HUES48 (cell line): ENCODE results near the gene POGK.

Source experiments
- H3K27ac ChIP-seq: one replicate; pipeline ENCODE4 v1.7.0; 2013; ENCODE audit warnings: low read depth, low read length, inconsistent platforms
- H3K27me3 ChIP-seq: 2 replicates; pipeline ENCODE4 v1.6.1; 2013; ENCODE audit warnings: mild to moderate bottlenecking, low read length; ENCODE audit not compliant: control insufficient read depth, insufficient read depth
- H3K36me3 ChIP-seq: 2 replicates; pipeline ENCODE4 v1.6.1; 2013; ENCODE audit warnings: low read length; ENCODE audit not compliant: control insufficient read depth, insufficient read depth
- H3K4me1 ChIP-seq: 2 replicates; pipeline ENCODE4 v1.6.1; 2013; ENCODE audit warnings: mild to moderate bottlenecking, low read length; ENCODE audit not compliant: control insufficient read depth, insufficient read depth
- H3K4me3 ChIP-seq: 2 replicates; pipeline ENCODE4 v1.5.1; 2013; ENCODE audit warnings: mild to moderate bottlenecking, low read depth, low read length
- H3K9ac ChIP-seq: 2 replicates; pipeline ENCODE4 v1.6.1; 2013; ENCODE audit warnings: mild to moderate bottlenecking, low read depth, low read length, moderate library complexity
- H3K9me3 ChIP-seq: 2 replicates; pipeline ENCODE4 v1.6.1; 2013; ENCODE audit warnings: low read length; ENCODE audit not compliant: control insufficient read depth, insufficient read depth

POGK gene

DNA sequence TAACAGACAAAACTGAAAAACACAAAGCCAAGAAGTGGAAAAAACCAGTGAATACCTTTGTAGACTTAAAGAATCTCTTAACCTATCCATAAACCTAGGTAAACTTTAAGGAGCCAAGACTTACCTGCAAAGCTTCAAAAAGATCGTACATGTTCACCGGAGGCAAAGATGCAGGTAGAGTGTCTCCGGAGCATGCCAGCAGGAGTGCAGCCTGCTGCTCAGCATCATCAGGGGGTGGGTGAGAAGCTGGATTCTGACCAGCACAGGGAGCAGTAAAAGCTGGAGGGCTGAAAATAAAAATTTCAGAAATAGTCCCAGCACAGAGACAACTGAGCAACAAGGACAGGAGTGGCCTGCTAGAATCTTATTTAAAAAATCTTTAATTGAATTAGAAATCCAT is 18.7 kb downstream of the POGK start:
- no peak overlapping the region for H3K27ac ChIP-seq
- H3K27me3 ChIP-seq = no peaks in the 10 kb centered on the region
- H3K9me3 ChIP-seq = no peaks in the 10 kb centered on the region
- no peak overlapping the region for H3K9ac ChIP-seq
- peaks cover 97% of the 10 kb centered on the region for H3K36me3 ChIP-seq
- peaks cover 15% of the 10 kb centered on the region for H3K4me1 ChIP-seq
- no peak overlapping the region for H3K4me3 ChIP-seq

DNA sequence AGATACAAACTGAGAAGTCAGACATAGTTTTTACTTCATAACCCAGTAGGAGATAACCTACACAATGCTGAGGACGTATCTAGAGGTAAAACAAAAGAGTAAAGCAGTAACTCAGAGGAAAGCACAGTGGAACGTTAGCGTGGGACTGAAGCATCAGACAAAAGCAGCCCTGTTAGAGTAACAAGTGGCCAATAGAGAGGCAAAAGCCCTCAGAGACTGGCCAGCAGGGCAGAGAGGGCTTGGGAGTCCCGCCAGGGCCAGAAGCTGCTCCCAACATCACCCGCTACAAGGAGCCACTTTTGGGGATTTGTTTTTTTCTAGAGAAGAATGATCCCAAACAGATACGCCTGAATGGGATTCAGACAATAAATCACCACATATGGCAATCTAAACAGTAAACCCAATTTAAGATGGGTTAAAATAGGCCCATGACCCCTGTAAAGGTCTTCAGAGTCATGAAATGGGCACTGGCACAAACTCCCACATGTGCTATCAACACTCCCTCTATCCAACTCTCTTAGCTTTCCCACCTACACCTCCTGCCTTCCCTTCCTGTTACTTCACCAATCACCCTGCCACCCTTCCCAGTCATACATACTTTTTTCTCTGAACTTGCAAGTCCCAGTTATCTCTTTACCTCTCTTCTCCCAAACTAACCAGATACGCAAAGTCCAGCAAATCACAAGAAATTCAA is 19.6 kb downstream of the POGK start:
- Histone ChIP-seq H3K27ac (peak overlapping the region; percentile 34), H3K4me3 (no peak overlapping the region), H3K36me3 (peaks cover 97% of the 10 kb centered on the region), H3K9ac (no peak overlapping the region), H3K27me3 (no peaks in the 10 kb centered on the region), H3K9me3 (no peaks in the 10 kb centered on the region), H3K4me1 (peaks cover 15% of the 10 kb centered on the region)

DNA sequence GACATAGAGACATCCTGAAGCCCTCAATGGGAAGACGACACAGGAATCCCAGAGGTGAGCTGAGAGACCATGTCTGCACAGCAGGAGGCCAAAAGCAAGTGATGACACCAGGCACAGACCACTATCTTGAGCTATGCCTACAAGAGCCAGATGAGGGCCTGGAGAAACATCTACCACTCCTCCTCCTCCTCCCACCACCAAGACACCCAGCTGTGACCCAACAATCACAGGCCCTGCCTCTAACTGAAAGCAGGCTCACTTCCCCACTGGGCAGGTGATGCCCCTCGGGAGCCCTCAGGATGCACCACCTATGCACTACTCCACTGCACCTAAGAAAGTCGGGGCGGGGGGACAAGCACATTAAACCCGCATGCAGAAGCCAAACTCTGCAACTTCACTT is 20.3 kb downstream of the POGK start:
- no peaks in the 10 kb centered on the region for H3K9me3 ChIP-seq
- H3K9ac ChIP-seq = no peak overlapping the region
- H3K4me3 ChIP-seq = no peak overlapping the region
- no peak overlapping the region for H3K27ac ChIP-seq
- peaks cover 15% of the 10 kb centered on the region for H3K4me1 ChIP-seq
- H3K27me3 ChIP-seq = no peaks in the 10 kb centered on the region
- H3K36me3 ChIP-seq = peaks cover 97% of the 10 kb centered on the region

DNA sequence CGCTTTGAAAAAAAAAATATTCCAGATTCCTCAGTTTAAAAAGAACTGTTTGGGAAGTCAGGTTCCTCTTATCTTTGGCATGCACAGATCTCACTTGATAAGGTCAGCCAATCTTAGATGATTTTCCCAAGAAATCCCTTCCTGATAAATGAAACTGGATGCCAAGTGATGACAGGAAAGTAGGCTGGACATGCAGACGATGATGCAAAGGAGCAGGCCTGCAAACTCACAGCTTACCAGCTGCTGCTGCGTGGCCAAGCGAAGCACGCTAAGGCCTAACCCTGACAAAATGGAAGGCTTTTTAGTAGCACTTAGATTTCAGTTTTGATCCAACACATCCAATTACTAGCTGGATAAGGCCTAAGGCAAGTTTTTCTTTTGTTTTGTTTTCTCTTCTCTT is 26.7 kb downstream of the POGK start:
- H3K4me3 ChIP-seq = no peak overlapping the region
- no peak overlapping the region for H3K9ac ChIP-seq
- H3K36me3 ChIP-seq = peaks cover 80% of the 10 kb centered on the region
- no peaks in the 10 kb centered on the region for H3K9me3 ChIP-seq
- no peaks in the 10 kb centered on the region for H3K27me3 ChIP-seq
- no peak overlapping the region for H3K27ac ChIP-seq
- 0 out of 2 replicates have a peak, but pooled peaks cover 8% of the 10 kb centered on the region for H3K4me1 ChIP-seq

DNA sequence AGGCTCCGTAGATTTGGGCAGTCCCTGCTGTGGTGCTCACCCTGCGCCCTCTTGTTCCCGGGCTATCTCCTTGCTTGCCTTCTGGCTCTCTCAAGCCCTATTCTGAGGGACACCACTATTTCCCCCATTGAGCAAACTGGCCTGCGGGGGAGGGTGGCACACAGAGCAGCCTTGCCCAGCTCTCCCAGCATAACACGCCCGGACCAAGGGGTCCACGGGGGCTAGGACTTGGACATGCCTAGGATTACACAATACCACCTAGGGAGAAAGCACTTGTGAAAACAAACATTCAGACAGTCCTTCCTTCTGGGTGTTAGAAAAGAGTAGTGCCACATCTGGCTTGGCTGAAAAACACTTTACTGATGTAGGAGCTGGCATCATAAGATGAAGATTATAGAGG is 29.4 kb downstream of the POGK start:
- H3K27ac ChIP-seq = no peak overlapping the region
- no peak overlapping the region for H3K4me3 ChIP-seq
- H3K36me3 ChIP-seq = peaks cover 63% of the 10 kb centered on the region
- no peak overlapping the region for H3K9ac ChIP-seq
- no peaks in the 10 kb centered on the region for H3K9me3 ChIP-seq
- no peaks in the 10 kb centered on the region for H3K27me3 ChIP-seq
- no peaks in the 10 kb centered on the region for H3K4me1 ChIP-seq

DNA sequence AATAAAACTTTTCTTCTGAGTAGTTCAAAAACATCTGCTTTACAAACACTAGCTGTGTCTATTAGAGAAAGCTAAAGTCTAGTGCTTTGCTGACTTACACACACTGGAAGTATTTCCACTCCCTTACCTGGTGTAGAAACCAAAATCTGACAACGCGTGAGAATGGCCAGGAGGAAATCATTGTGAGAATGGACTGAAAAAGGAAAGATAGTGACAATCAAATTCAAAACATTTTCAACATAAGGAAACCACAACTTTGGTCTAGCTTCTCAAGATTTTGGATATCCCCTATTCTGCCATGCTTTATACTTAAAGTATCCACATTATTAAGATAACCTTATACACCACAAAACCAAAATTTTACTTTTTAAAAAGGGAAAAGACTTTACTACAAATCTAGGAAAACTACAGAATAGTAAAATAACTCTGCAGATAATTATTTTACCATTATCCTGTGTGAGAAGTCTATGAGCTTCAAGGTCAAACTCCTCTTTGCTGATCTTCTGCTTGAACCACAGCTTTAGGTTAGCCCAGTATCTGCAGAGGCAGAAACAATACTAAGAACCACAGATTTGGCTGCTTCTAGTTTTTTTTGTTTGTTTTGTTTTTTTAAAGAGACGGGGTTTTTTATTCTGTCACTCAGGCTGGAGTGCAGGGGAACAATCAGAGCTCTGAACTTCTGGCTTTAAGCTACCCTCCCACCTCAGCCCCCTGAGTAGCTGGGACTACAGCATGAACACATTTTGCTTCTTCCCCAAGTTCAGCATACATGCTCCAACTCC is 30.2 kb downstream of the POGK start:
- H3K4me3 ChIP-seq = no peak overlapping the region
- no peaks in the 10 kb centered on the region for H3K27me3 ChIP-seq
- no peaks in the 10 kb centered on the region for H3K9me3 ChIP-seq
- no peaks in the 10 kb centered on the region for H3K4me1 ChIP-seq
- H3K27ac ChIP-seq = no peak overlapping the region
- peaks cover 56% of the 10 kb centered on the region for H3K36me3 ChIP-seq
- no peak overlapping the region for H3K9ac ChIP-seq

DNA sequence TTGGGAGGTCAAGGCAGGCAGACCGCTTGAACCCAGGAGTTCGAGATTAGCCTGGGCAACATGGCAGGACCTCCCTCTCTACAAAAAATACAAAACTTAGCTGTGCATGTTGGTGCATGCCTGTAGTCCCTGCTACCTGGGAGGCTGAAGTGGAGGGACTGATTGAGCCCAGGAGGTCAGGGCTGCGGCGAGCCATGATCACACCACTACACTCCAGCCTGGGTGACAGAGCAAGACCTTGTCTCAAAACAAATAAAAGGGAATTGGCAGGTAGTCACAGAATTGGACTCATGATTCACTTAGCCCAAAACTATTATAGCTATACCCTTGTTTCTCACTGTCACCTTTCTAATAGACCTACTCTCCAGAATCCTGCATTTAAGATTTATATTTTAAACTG is 31.3 kb downstream of the POGK start:
- no peaks in the 10 kb centered on the region for H3K9me3 ChIP-seq
- no peaks in the 10 kb centered on the region for H3K27me3 ChIP-seq
- peaks cover 49% of the 10 kb centered on the region for H3K36me3 ChIP-seq
- H3K9ac ChIP-seq = no peak overlapping the region
- no peak overlapping the region for H3K4me3 ChIP-seq
- no peak overlapping the region for H3K27ac ChIP-seq
- peaks cover 5% of the 10 kb centered on the region; the same call in 1 of the 2 replicates for H3K4me1 ChIP-seq

DNA sequence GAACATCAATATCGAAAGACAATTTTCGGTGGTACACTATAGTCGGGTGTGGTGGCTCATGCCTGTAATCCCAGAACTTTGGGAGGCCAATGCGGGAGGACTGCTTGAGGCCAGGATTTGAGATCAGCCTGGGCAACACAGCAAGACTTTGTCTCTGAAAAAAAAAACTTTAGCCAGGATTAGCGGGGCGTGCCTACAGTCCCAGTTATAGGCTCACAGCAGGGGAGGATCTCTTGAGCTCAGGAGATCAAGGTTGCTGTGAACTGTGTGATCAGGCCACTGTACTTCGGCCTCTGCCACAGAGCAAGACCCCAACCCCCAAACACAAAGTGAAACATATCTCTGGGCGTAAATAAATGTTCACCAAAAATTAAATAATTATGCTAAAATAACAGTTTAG is 35.2 kb downstream of the POGK start:
- Histone ChIP-seq H3K27me3 (no peaks in the 10 kb centered on the region), H3K9ac (no peak overlapping the region), H3K36me3 (peaks cover 12% of the 10 kb centered on the region; the same call in 1 of the 2 replicates), H3K4me1 (peaks cover 10% of the 10 kb centered on the region), H3K27ac (no peak overlapping the region), H3K9me3 (no peaks in the 10 kb centered on the region), H3K4me3 (no peak overlapping the region; the same call in 1 of the 2 replicates)

DNA sequence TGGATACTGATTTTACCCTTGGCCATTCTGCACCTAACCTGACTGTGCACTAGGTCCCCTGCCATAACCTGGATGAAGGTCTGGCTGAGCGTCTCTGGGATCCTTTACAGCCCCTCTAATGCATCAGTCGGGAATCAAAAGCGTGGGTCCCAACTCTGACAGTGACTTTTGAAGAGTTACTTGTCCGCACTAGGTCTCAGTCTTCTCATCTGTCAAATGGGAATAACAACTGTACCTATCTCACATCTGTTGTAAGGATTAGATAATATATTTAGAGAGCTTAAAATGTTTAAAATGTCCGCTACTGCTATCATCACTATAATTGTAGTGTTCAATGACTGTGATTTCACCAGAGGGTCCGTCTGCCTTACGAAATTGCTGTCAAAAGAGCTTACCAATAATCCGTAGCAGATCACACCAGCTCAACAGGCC is 36.0 kb downstream of the POGK start:
- H3K27me3 ChIP-seq = no peaks in the 10 kb centered on the region
- peaks cover 10% of the 10 kb centered on the region; the same call in 1 of the 2 replicates for H3K36me3 ChIP-seq
- H3K9ac ChIP-seq = peak overlapping the region; percentile 97; the same call in 1 of the 2 replicates
- H3K4me3 ChIP-seq = peak overlapping the region; percentile 94
- peaks cover 10% of the 10 kb centered on the region for H3K4me1 ChIP-seq
- H3K9me3 ChIP-seq = no peaks in the 10 kb centered on the region
- peak overlapping the region; percentile 96 for H3K27ac ChIP-seq

DNA sequence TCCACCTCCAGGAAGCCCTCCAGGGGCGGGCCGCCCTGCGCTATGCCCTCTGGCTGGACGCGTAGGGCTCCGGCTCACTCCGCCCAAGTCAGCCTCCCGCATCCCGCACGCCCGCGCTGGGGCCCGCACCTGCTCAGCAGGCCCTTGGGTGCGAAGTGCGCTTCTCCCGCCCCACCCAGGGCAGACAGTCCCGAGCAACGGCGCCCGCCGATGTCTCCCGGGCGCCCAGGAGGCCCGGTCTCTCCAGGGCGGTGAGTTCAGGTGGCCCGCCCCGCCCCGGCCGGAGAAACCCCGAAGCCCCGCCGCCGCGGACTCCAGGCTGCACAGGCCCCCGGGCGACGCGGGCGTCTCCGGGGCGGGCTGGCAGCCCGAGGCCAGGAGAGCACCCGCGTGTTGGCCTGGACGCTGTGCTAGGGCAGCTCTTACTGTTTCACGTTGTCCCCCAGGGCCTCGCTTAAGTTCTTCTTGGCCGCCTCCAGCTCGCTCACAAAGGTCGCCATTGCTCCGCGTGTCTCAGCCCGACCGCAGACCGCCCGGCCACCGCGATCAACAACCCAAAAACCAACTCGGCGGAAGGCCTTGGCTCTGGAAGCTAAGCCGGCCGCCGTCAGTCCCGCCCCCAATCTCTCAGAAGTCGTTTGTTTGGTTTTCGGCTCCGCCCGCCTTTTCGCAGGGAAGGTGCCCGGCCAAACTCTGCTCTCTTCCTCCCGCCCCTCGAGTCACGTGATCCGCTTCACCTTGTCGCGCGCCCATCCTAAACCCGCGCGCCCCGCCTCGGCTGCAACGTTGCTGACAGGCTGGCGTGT is 36.7 kb downstream of the POGK start, which contains the start of gene TADA1:
Gene TADA1, minus strand, starts transcription at position 531 of the 806 bp plus-strand sequence. Its CDS starts 31 bp downstream, at position 500.
- peak within 1 kb of the TSS; percentile 96 for H3K27ac ChIP-seq

More for the DNA sequence above, 36.7 kb downstream of the POGK start, which contains the start of gene TADA1:
- H3K4me1 ChIP-seq = peaks cover 10% of the 10 kb centered on the region
- H3K9ac ChIP-seq = peak within 1 kb of the TSS; percentile 97
- H3K9me3 ChIP-seq = no peaks in the 10 kb centered on the region
- H3K27me3 ChIP-seq = no peaks in the 10 kb centered on the region
- peaks cover 10% of the 10 kb centered on the region; the same call in 1 of the 2 replicates for H3K36me3 ChIP-seq
- peak within 1 kb of the TSS; percentile 94 for H3K4me3 ChIP-seq
